Stimulated activated CD4-positive, alpha-beta T cell treated with anti-CD3 and anti-CD28 coated beads, Interleukin-15, amount 100 ng/mL, for 24 hours (primary cell): Measurements from ENCODE around the gene GJB3.
"Not testable (repeated sequence)": the region's sequence is repeated elsewhere in the genome, so short reads cannot be mapped to it uniquely, and the experiment has no call there.

ENCODE experiments used
- DNase-seq: peaks from one replicate; pipeline ENCODE4 v3.0.0-alpha.2; 2020

The GJB3 gene

DNA sequence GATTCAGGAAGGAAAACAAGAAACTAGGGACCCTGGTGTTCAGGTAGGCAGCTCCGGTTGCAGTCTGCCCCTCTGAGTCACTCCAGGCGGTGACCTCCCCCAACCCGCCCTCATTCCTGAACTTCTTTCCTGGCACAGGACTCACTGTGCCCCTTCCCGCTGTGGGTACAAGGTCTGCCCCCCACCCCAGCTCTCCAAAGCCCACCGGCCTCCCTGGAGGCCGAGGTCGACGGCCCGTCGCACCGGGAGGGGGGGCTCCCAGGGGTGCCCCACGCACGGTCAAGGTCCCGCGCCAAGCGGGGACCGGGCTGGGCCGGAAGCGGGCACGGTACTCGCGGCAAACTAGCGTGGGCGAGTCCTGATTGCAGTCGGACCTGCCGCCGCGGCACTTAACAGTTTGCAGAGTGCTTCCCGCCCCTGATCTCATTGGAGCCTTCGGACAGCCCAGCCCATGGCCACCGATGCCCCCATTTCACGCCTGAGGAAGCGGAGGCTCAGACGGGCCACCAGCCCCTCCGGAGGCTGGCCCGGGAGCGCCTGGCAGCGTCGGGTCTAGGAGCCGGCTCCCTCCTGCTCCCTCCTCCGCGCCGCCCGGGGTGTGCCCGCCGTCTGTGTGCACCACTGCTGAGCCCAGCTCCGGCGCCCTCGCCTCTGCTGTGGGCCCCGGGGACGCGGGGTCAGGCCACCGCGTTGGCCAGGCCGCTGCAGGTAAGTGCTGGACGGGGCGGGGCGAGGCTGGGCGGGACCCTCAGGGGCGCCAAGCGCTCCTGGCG lies at the start of gene GJB3:
Gene GJB3, plus strand, starts transcription at position 144 of the 773 bp plus-strand sequence. CDS start 3,549 bp downstream, outside the sequence.
- DNase-seq = peak; percentile 37

DNA sequence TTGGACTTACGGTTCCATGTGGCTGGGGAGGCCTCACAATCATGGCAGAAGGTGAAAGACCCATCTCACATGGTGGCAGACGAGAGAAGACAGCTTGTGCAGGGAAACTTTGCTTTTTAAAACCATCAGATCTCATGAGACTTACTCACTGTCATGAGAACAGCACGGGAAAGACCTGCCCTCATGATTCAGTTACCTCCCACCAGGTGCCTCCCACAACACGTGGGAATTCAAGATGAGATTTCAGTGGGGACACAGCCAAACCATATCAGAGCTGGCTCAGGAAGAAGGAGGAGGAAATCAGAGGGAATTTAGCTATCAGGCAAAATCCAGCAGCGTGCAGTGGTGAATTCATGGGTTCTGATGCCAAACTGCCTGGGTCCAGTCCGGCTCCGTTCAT lies 48.2 kb upstream of the GJB3 start:
- DNase-seq = not testable (repeated sequence)

DNA sequence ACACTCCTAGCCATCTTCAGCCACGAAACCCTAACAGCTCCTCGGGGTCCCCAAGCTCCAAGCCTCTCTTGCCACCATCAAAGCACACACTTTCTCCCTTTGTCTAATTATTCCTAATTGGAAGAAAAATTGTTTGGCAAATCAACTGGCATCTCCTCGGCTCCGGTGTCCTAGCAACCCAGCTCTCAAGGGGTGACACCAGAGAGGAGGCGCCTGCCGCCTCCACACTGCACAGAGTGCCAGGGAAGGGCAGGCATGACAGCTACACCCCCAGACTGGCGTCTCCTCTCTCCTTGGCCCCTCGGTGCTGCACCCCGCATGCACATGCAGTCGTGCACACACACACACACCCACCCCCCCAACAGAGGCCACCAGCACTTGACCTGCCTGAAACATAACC lies 44.3 kb upstream of the GJB3 start:
- DNase-seq = no peak

DNA sequence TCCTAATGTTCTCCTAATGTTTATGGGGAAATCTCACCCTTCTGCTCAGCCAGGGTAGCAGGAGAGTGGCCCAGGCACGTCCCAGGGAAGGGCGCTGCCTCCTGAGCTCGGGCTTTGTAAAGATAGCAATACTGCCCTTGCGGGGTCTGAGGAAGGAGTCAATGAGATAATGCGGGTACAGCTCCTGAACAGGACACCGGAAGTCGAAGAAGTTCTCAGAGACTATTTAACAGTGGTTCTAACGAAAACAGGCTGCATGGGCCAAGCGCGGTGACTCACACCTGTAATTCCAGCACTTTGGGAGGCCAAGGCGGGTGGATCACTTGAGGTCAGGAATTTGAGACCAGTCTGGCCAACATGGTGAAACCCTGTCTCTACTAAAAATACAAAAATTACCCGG lies 43.8 kb upstream of the GJB3 start:
- not testable (repeated sequence) for DNase-seq

DNA sequence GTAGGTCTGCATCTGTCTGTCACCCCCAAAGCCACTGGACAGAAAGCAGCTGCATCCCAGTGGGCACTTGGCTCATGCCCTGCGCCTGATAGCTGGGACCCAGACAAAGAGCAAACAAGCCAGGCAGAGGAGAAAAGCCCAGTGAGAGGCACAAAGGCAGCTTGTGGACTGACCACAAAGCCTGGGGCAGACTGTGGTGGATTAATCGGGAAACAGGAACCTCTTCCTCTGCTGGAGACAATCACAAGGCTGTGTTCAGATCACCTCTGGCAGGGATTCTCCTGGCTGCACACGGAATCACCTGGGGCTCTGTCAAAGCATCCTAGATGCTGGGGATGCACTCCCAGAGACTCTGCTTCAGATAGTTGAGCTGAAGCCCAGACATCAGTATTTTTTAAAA lies 41.4 kb upstream of the GJB3 start:
- DNase-seq = no peak

DNA sequence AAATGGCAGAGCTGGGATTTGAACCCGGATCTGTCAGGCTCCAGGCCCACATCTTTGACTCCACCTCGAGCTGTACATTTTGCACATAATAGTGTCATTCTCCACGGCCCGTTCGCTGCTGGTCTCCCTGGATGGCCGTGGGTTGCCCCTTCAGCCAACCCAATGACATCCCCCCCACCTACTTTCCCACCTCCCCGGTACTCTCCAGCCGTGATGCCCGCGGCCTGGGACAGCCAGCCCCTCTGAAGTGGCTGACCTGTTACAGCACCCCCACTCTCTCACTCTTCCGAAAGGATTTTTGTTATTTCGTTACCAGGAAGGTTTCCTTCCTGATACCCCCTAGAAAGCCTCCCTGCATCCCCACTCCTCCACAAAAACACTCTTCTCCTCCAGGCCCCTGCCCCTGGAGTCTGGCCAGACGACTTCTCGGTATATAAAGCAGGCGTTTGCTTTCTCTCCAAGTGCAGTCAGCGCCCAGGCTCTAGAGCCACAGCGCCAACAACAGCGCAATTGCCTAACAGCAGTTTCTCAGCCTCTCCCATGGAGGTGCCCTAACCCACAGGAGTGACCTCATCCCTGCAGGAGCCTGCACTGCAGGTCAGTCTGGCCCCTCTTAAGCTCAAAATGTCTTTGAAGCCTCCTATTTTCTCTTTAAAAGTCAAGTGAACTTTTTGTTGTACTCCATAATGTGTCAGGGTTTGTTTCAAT lies 40.7 kb upstream of the GJB3 start:
- no peak for DNase-seq

DNA sequence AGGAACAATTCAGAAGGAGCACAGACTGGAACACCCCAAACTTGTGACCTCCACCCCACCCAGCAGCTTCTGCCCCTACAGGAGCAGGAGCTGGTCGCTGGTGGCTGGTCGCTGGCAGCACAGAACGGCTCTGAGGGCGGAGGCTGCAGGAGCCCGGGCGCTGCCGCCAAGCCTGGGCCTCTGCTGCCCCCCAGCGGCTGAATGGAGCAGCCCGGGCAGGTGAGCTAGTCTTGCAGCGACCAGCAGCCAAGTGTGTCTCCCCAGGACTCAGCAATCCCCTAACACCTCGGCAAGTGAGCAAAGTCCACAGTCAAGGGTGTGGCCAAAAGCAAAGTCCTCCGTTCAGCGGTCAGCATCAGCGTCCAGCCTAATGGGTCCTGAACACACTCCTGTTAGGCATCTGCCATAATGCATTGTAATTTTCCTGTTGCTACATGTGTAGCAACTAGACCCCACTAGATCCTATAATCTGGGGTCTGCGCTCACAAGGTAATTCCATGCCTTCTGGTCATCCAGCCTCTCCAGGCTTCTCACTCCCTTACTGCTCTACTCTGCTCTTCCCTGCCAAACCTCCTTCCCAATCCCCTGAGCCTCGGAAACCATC lies 38.2 kb upstream of the GJB3 start:
- peak; percentile 88 for DNase-seq

DNA sequence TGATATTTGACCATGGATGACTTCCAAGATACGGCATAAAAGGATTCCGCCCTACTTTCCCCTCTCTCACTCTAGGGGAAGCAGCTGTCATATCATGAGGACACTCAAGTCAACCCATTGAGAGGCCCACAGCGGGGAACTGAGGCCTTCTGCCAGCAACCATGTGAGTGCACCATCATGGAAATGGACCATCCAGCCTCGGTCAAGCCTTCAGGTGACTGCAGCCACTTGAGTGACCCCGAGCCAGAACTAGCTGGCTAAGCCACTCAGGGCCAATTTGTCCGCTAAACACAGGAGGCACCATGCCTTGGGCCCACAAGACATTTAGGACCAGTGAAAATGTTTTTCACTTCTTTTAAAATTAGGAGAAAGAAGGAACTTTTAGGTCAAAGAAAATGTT lies 37.2 kb upstream of the GJB3 start:
- DNase-seq = no peak

DNA sequence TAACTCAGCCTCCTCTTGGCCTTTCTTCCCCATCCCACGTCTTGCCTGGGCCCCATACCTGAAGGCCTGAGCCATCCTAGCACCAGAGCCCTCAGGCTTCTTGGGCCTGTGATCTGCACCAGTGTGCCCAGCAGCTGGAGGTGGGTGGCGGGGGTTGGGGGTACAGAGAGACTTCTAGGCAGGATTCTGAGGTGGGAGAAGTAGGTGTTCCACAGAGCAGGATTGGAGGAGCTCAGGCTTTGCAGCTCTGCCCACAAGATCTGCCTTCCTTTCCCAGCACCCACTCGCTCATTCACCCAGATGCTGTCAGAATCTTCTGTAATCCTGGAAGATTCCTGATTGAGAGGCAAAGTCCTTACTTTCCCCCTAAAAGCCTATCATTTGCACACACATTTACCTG lies 36.2 kb upstream of the GJB3 start:
- no peak for DNase-seq

DNA sequence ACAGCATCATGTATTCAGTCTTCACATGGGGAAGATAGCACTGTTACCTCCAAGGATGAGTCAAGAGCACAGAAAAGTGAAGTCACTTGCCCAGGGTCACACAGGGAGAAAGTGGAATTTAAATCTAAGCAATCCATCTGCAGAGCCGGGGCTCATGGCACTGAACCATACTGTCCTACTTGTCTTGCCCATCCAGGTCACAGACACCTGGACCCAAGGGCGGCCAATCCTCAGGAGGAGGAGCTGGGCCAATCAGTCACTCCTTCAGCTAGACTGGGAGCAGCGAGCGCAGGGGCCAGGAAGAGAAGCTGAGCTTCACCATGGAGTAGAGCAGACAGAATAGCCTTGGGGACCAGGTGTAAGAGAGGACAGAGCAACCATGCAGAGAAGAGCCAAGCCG lies 35.3 kb upstream of the GJB3 start:
- no peak for DNase-seq

DNA sequence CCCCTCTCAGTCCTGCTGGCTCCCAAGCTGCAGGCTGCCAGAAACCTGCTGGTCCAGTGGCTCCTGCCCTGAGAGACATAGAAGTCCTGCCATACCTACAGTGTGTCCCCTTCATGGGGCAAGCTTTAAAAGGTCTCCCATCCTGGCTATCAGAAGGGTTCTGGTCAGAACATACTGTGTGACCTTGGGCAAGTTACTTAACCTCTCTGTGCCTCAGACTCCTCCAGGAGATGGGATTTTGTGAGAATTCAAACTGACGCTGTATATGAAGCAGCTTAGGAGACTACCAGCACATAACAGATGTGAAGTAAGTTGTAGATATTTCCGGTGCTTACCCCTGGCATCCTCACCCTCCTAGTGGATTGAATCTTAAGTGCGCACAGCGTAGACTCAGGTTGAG lies 34.9 kb upstream of the GJB3 start:
- no peak for DNase-seq

DNA sequence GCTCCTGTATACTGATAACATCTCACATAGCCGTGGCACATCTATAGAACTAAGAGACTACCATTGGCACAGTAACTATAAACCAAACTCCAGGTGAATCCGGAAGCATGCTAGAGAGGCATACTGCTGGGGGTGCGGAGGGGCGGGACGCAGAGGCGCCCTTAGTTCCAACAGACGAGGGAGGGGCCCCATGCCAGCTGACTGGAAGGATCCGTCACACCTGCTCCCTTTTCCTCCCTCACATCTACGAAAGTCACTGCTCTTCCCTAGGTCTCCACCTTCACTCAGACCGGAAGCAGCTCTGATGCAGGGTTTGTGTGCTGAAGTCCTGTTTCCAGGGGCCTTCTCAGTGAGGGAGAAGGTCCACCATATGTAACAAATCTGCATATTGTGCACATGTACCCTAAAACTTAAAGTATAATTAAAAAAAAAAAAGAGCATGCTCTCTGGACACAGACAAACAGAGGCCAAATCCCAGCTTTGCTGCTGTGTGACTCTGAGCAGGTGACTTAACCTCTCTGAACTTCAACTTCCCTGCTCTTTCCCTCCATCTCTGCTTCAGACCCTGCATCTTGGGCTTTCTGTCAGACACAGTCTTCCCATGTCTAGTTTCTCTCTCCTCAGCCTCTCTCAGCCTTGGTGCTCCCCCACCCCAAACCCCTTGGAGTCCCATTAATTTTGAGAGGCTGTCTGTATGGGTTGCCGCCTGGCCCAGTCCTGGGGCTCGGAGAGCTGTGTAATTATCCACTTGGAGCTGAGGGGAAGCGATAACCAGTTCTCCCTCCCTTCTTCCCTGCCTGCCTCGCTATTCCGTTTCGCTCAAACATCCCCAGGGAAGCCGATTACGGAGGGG lies 34.0 kb upstream of the GJB3 start:
- no peak for DNase-seq

DNA sequence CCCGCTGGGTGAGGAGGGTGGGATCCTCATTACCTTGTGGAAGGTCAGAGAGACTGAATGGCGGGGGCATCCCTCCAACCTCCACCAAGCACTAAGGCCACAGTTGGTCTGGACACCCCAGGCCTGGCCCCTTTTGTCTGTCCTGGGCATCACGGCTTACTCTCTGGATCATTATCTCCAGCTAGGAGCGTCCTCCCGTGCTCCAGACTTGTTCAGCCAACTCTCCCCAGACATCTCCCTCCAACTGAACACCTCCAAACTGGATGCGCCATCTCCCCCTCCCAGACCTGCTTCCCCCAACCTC lies 33.4 kb upstream of the GJB3 start:
- DNase-seq = no peak

DNA sequence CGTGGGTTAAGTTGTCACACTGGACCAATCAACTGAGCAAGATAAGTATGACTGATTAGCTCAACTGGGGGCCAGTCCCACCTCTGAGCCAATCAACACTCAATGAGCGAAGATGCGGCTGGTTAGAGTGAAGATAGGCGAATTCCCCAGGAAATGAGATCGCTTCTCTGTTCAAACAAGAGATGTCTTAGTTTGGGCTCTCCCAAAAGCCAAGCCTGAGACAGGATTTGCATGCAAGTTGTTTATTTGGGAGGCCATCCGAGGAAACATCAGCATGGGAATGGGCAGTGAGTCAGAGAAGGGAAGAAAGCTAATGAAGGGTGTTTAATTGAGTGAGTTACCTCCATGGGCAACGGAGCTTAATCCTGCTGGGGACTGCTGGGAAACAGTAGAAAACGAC lies 31.0 kb upstream of the GJB3 start:
- no peak for DNase-seq

DNA sequence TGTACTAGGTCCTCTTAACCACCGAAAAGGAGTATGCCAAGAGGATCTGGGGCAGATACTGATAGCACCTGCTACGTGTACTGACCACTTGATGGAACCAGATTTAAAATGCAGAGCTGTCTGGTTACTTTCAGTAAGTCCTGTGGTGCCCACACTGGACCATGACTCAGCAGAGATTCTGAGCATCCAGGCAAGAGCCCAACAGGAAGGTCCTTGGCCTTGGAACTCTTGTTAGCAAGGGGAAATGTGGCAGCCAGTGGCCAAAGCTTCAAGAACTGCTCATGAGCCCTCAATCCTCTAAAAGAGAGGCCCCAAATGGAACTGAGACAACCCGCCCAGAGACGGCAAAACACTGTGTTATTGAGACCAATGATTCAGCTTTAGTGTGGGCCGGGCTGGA lies 30.4 kb upstream of the GJB3 start:
- DNase-seq = no peak

DNA sequence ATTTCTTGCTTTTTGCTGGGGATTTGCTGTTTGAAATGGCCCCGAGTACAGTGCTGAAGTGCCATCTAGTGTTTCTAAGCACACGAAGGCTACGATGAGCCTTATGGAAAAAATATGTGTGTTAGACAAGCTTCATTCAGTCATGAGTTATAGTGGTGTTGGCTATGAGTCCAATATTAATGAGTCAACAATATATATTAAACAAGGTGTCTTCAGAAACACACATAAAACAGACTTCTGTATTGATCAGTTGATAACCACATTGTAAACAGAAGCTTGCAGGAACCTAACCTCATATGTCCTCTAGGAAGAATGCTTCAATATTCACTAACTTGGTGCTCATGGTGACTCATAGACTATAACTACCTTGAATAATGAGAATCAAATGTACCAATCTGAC lies 27.9 kb upstream of the GJB3 start:
- no peak for DNase-seq

DNA sequence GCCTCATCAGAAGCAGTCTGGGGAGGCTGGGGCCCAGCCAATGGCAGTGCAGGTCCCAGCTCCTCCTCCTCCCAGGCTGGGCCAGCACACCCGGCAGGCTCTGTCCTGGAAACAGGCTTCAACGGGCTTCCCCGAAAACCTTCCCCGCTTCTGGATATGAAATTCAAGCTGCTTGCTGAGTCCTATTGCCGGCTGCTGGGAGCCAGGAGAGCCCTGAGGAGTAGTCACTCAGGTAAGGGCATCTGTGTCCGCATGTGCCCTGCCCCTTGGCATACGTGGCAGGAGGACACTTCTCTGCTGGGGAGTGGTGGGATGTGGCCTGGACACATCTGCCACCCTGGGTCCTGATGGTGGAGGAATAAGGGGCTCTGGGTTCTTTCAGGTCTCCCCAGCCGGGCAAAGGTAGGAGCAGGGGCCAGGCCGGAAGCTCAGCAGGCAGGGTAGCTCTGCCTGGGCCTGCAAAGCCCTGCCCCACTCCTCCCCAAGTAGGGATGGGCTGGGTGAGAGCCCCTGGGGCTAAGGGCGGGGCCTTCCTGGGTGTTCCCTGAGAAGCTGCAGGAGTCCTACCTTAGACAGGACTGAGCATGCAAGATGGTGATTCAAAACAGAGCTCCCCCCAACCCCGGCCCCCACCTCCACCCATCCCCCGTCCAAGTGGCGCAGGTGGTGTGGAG lies 25.9 kb upstream of the GJB3 start, which contains the start of gene GJB5:
Gene GJB5, plus strand, starts transcription at position 84 of the 674 bp plus-strand sequence. CDS start 2,284 bp downstream, outside the sequence.
- no peak for DNase-seq

DNA sequence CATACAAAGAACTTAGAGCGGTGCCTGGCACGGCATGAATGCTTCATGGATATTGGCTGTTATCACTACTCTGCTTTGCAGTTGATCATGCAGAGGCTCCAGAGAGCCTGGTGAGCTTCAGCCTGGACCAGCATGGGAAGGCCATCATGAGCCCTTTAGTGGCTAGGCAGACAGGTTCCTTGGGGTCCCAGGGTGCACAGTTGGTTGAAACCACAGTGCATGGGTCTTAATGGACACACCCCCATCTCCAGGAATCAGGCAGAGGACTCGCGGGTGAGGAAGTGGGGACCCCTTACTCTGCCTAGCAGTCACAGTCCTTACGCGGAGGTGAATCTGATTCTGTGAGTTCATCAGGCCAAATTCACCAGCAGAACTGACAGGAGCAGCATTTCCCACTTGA lies 25.1 kb upstream of the GJB3 start:
- DNase-seq = no peak

DNA sequence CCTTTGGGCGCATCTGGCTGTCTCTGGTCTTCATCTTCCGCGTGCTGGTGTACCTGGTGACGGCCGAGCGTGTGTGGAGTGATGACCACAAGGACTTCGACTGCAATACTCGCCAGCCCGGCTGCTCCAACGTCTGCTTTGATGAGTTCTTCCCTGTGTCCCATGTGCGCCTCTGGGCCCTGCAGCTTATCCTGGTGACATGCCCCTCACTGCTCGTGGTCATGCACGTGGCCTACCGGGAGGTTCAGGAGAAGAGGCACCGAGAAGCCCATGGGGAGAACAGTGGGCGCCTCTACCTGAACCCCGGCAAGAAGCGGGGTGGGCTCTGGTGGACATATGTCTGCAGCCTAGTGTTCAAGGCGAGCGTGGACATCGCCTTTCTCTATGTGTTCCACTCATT lies 23.6 kb upstream of the GJB3 start:
- DNase-seq = no peak

DNA sequence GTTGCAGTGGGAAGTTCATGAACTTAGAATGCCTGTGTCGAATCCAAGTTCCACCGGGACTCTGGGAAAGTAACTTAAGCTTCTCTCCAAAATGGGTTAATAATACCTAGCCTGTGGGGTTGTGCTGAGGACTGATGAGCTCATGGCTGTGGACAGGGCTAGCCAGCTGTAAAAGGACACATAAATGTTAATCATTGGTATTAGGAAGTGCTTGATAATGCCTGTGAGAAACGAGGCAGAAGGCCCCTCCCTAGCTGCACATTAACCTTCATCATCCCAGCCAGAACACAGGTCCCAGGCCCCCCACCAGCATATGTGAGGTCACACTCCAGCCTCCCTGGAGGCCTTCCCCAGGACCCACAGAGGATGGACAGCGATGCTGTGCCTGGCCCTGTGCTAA lies 22.3 kb upstream of the GJB3 start:
- no peak for DNase-seq

DNA sequence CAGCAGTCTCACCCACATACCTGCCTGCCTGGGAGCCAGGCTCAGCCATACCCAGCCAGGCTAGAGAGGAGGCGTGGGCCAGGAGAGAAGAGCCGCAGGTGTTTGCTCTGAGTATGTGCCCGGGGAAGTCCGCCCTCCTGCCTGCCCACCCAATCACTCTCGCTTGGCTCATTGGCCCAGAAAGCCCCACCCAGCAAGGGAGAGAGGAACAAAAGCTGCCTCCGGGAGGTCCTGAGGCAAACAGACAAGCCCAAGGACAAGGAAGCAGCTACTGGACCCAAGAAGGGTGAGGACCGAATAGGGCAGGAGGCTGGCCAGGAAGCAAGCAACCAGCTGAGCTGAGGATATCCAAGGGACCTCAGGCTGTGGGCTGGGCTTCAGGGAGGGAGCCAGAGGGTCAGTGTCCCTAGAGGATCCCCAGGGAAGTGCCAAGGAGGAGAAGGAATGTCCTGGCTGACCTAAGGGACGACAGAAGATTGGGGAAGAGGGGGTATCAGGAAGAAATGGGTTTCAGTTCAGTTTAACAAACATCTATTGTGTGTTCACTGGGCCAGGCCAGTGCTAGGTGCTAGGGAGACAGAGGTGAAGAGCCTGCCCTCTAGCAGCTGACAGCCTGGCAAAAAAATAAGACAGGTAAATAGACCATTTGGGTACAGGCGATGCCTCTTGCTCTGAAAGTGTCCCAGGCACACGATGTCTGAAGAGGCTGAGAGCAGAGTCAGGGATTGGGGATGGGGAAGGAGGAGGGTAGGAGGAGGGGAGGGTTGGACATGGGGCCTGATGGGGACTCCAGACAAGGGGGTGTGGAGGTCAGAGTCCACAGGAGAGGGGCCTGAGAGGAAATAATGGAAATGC lies 21.3 kb upstream of the GJB3 start, which contains the start of gene GJB4:
Gene GJB4, plus strand, starts transcription at position 238 of the 855 bp plus-strand sequence. CDS start 1,515 bp downstream, outside the sequence.
- no peak for DNase-seq
